Mammary epithelial cell (primary cell): ENCODE results near the gene LRRC52.

ENCODE experiments used
- EZH2 ChIP-seq: IDR thresholded peaks from 2 replicates; pipeline ENCODE4 v1.6.1; 2012; ENCODE audit warnings: low read length, inconsistent platforms, borderline replicate concordance
- TF ChIP-seq, protein P1 (sequence below), 2 donors: IDR thresholded peaks in 1 of 2; conservative IDR thresholded peaks in 1 of 2; 2 replicates each; pipeline ENCODE4 v1.5.1; 2011 to 2012; ENCODE audit warnings: inconsistent platforms in 2 of 2, low read length in 2 of 2, mild to moderate bottlenecking in 2 of 2, control low read depth in 1 of 2, low read depth in 1 of 2; ENCODE audit not compliant: insufficient read depth in 1 of 2; ENCODE audit errors: extremely low read depth in 1 of 2

DNA sequence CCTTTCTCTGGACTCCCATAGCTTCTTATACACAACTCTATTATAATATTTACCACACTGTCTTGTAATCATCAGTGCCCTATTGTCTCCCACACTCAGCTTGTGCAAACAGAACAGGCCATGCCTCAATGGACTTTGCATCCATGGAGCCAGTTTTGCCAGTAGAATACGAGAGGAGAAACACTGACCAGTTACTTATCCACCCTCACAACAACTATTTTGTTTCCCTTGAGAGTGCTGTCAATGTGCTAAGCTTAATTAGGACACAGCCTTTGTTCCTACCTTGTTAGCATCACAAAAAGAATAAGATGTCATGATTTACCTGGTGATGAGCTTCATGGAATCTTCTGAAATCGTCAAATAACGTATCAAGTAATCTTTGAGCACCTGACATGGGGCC is 18.1 kb upstream of the LRRC52 start:
- TF ChIP-seq, protein P1, sequence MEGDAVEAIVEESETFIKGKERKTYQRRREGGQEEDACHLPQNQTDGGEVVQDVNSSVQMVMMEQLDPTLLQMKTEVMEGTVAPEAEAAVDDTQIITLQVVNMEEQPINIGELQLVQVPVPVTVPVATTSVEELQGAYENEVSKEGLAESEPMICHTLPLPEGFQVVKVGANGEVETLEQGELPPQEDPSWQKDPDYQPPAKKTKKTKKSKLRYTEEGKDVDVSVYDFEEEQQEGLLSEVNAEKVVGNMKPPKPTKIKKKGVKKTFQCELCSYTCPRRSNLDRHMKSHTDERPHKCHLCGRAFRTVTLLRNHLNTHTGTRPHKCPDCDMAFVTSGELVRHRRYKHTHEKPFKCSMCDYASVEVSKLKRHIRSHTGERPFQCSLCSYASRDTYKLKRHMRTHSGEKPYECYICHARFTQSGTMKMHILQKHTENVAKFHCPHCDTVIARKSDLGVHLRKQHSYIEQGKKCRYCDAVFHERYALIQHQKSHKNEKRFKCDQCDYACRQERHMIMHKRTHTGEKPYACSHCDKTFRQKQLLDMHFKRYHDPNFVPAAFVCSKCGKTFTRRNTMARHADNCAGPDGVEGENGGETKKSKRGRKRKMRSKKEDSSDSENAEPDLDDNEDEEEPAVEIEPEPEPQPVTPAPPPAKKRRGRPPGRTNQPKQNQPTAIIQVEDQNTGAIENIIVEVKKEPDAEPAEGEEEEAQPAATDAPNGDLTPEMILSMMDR (conservative IDR thresholded peaks at IDR 0.05 in 1 of 2, IDR thresholded peaks at IDR 0.05 in 1 of 2; ENCODE audit: extremely low read depth in 1 of 2, insufficient read depth in 1 of 2, low read depth in 1 of 2, low read length in 2 of 2) = no peak
- TF ChIP-seq EZH2 = no peak
